Measurements from ENCODE around the gene FBXL5.

GRCh38 chr4:15672101-15672500 lies 16.9 kb upstream of the FBXL5 start:
- TF ChIP-seq POLR2AphosphoS5 (IDR thresholded peaks at IDR 0.05): no peak
- no peak for TF ChIP-seq CTCF (IDR thresholded peaks at IDR 0.05 in 8 of 11, conservative IDR thresholded peaks at IDR 0.05 in 3 of 11)
- no peak for TF ChIP-seq POLR2A (IDR thresholded peaks at IDR 0.05)
